Measurements from ENCODE around the gene PDCD1. TPM values are rescaled to one million over a fixed set of nuclear protein-coding genes. Genes with fewer than 3 reads are reported as not detected.

Gene PDCD1
- total RNA-seq, 1 experiment from 2014 or later, result not detected

DNA sequence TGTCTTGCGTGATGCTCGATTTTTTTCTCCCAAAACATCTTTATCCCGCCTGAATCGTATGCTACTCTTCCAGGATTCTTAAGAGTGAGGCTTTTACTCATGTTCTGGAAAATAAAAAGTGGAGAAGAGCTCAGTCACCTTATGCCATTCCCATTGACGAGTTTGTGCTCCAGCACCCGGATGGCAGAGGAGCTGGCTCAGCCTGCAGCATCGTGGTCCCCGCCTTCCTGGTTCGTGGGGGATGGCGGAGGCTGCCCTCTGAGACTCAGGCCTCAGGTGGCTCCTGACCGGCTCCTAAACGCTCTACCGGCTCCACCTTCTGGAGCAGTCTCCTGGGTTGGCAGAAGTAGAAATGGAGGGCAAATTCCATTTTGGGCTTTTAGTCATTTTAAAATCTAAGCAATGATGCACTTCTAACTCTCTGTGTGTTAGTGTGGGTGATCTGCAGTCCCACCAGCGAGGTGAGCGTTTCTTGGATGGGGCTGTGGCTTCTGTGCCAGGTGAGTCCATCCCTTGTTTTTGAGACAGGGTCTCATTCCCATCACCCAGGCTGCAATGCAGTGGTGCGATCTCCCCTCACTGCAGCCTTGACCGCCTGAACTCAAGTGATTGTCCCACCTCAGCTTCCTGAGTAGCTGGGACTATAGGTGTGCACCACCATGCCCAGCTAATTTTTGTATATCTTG lies 38.7 kb upstream of the PDCD1 start:
- H3K9me3 Mint-ChIP-seq (ENCODE audit: low read depth, unreplicated experiment), result no peaks in the 10 kb centered on the region
- no peak for DNase-seq
- no peak overlapping the region for H3K4me3 Mint-ChIP-seq (ENCODE audit: low read depth, unreplicated experiment)
- H3K36me3 Mint-ChIP-seq (ENCODE audit: insufficient read depth, unreplicated experiment), result peaks cover 4% of the 10 kb centered on the region
- H3K27me3 Mint-ChIP-seq (ENCODE audit: unreplicated experiment), result no peaks in the 10 kb centered on the region
- CTCF ChIA-PET, result interaction anchor here (0.8 kb wide), 1 partner anchor 40 kb away, joined by 5 read pairs; no protein-coding TSS in a partner anchor
- H3K4me1 Mint-ChIP-seq (ENCODE audit: low read depth, unreplicated experiment), result no peaks in the 10 kb centered on the region
- BruUV-seq (replicated peaks), result no TSS peak
- TF ChIP-seq, protein P1, sequence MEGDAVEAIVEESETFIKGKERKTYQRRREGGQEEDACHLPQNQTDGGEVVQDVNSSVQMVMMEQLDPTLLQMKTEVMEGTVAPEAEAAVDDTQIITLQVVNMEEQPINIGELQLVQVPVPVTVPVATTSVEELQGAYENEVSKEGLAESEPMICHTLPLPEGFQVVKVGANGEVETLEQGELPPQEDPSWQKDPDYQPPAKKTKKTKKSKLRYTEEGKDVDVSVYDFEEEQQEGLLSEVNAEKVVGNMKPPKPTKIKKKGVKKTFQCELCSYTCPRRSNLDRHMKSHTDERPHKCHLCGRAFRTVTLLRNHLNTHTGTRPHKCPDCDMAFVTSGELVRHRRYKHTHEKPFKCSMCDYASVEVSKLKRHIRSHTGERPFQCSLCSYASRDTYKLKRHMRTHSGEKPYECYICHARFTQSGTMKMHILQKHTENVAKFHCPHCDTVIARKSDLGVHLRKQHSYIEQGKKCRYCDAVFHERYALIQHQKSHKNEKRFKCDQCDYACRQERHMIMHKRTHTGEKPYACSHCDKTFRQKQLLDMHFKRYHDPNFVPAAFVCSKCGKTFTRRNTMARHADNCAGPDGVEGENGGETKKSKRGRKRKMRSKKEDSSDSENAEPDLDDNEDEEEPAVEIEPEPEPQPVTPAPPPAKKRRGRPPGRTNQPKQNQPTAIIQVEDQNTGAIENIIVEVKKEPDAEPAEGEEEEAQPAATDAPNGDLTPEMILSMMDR (IDR thresholded peaks at IDR 0.05; ENCODE audit: unreplicated experiment), result no peak
- H3K27ac Mint-ChIP-seq (ENCODE audit: unreplicated experiment), result no peak overlapping the region
- intact Hi-C loops (cut with micrococcal nuclease; ENCODE audit: unreplicated experiment), result no loop called here

DNA sequence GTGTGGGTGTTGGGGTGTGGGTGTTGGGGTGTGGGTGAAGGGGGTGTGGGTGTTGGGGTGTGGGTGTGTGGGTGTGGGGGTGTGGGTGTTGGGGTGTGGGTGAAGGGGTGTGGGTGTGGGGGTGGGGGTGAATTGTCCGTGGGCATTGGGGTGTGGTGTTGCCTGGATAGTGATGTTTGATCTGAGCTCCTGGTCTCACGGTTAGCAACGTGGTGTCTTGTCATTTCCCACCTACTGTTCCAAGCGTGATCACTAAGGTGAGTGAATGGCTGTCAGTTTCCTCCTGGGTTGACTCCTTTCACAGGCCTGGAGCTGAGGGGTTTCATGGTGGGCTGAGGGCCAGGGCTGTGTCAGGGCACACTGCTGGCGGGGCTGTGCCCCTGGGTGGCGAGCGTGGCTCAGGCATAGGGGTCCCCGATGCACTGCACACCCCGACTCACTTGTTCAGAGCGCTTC lies 38.1 kb upstream of the PDCD1 start:
- no peaks in the 10 kb centered on the region for H3K27me3 Mint-ChIP-seq (ENCODE audit: unreplicated experiment)
- peaks cover 4% of the 10 kb centered on the region for H3K36me3 Mint-ChIP-seq (ENCODE audit: insufficient read depth, unreplicated experiment)
- no peak overlapping the region for H3K27ac Mint-ChIP-seq (ENCODE audit: unreplicated experiment)
- TF ChIP-seq, protein P1 (IDR thresholded peaks at IDR 0.05; ENCODE audit: unreplicated experiment), result no peak
- no peak overlapping the region for H3K4me3 Mint-ChIP-seq (ENCODE audit: low read depth, unreplicated experiment)
- CTCF ChIA-PET, result interaction anchor here (0.8 kb wide), 1 partner anchor 41 kb away, joined by 5 read pairs; no protein-coding TSS in a partner anchor
- no peak for DNase-seq
- intact Hi-C loops (cut with micrococcal nuclease; ENCODE audit: unreplicated experiment), result no loop called here
- no peaks in the 10 kb centered on the region for H3K9me3 Mint-ChIP-seq (ENCODE audit: low read depth, unreplicated experiment)
- BruUV-seq (replicated peaks), result no TSS peak
- H3K4me1 Mint-ChIP-seq (ENCODE audit: low read depth, unreplicated experiment), result no peaks in the 10 kb centered on the region

DNA sequence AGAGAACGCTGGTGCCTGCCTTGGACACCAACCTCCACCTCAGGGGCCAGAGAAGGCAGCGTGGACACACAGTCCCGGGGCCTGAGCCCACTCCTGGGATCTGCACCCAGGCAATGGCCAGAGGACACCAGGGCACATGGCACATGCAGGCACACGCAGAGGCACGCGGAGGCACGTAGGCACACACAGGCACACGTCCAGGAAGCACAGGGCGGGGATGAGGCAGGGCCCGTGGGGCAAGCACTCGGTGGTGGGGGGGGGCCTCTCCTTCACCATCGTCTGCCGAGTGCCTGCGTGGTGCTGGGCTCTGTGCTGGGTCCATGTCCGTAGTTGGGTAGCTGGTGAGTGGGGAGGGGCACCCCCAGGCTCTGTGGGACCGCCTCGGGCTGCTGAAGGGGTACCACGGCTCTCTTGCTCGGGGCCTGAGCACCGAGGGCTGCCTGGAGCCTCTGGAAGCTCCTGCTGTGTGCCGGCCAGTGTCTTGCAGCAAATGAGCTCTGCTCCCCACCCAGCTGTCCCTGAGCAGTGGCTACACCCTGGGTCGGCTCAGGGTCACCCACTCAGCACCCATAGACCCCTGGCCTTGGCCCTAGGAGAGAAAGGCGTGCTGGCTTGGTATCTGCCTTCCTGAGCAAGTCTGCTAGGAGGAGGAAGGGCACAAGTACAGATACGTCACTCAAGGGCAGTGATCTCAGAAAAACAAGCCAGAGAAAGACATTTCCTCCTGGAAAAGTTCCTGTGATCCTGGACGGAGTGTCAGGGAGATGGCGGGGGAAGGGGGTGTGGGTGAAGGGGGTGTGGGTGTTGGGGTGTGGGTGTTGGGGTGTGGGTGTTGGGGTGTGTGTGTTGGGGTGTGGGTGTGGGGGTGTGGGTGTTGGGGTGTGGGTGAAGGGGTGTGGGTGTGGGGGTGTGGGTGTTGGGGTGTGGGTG lies 37.3 kb upstream of the PDCD1 start:
- intact Hi-C loops (cut with micrococcal nuclease; ENCODE audit: unreplicated experiment), result no loop called here
- Mint-ChIP-seq H3K4me3 (ENCODE audit: low read depth, unreplicated experiment) (no peak overlapping the region), H3K27me3 (ENCODE audit: unreplicated experiment) (no peaks in the 10 kb centered on the region), H3K27ac (ENCODE audit: unreplicated experiment) (peak overlapping the region; percentile 42), H3K9me3 (ENCODE audit: low read depth, unreplicated experiment) (no peaks in the 10 kb centered on the region), H3K36me3 (ENCODE audit: insufficient read depth, unreplicated experiment) (peaks cover 4% of the 10 kb centered on the region), H3K4me1 (ENCODE audit: low read depth, unreplicated experiment) (no peaks in the 10 kb centered on the region)
- CTCF ChIA-PET, result no interaction called here
- BruUV-seq (replicated peaks), result no TSS peak
- TF ChIP-seq, protein P1 (IDR thresholded peaks at IDR 0.05; ENCODE audit: unreplicated experiment), result no peak
- DNase-seq, result no peak

DNA sequence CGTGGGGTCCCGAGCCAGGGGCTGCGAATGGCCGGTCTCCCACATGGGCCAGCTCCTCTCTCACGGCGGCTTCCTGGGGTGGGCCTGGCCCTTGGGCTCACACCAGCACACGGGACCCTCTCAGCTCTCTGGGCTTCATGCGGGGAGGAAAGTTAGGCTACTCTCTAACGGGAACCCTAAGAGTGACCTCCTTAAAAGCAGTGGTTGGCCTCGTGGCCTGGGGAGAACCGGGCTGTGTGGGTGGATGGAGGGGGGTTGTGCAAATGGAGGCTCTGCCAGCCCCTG lies 36.7 kb upstream of the PDCD1 start:
- Mint-ChIP-seq H3K36me3 (ENCODE audit: insufficient read depth, unreplicated experiment) (peaks cover 4% of the 10 kb centered on the region), H3K4me3 (ENCODE audit: low read depth, unreplicated experiment) (no peak overlapping the region), H3K9me3 (ENCODE audit: low read depth, unreplicated experiment) (no peaks in the 10 kb centered on the region), H3K27me3 (ENCODE audit: unreplicated experiment) (no peaks in the 10 kb centered on the region), H3K27ac (ENCODE audit: unreplicated experiment) (no peak overlapping the region), H3K4me1 (ENCODE audit: low read depth, unreplicated experiment) (no peaks in the 10 kb centered on the region)
- no peak for DNase-seq
- TF ChIP-seq, protein P1 (IDR thresholded peaks at IDR 0.05; ENCODE audit: unreplicated experiment), result no peak
- intact Hi-C loops (cut with micrococcal nuclease; ENCODE audit: unreplicated experiment), result no loop called here
- CTCF ChIA-PET, result no interaction called here
- no TSS peak for BruUV-seq (replicated peaks)

Measured in Calu3 (cell line).